Osteocyte (in vitro differentiated cells): ENCODE results near the gene C1orf216. TPM values are rescaled to one million over a fixed set of nuclear protein-coding genes. Genes with fewer than 3 reads are reported as not detected.

Experiments
- DNase-seq: peaks from one replicate; pipeline ENCODE4 v3.0.0; 2021; ENCODE audit warnings: mixed read lengths; ENCODE audit not compliant: unreplicated experiment; ENCODE audit errors: extremely low spot score
- H3K27ac Mint-ChIP-seq: one replicate; pipeline ENCODE4 v1.8.0; 2021; ENCODE audit warnings: mild to moderate bottlenecking, mixed read lengths; ENCODE audit not compliant: unreplicated experiment
- H3K27me3 Mint-ChIP-seq: one replicate; pipeline ENCODE4 v1.8.0; 2021; ENCODE audit warnings: mixed read lengths; ENCODE audit not compliant: unreplicated experiment
- H3K36me3 Mint-ChIP-seq: one replicate; pipeline ENCODE4 v1.8.0; 2021; ENCODE audit warnings: mixed read lengths; ENCODE audit not compliant: unreplicated experiment
- H3K4me1 Mint-ChIP-seq: one replicate; pipeline ENCODE4 v1.8.0; 2021; ENCODE audit warnings: mixed read lengths; ENCODE audit not compliant: unreplicated experiment
- H3K4me3 Mint-ChIP-seq: one replicate; pipeline ENCODE4 v1.8.0; 2021; ENCODE audit warnings: mild to moderate bottlenecking, moderate library complexity, mixed read lengths; ENCODE audit not compliant: unreplicated experiment
- H3K9me3 Mint-ChIP-seq: one replicate; pipeline ENCODE4 v1.8.0; 2021; ENCODE audit warnings: mixed read lengths; ENCODE audit not compliant: unreplicated experiment
- CTCF ChIP-seq: fragments of 200-600 bp; sonication (generic); IDR thresholded peaks from 2 replicates; pipeline ENCODE4 v1.5.0; 2021; ENCODE audit warnings: antibody characterized with exemption, mild to moderate bottlenecking, moderate library complexity
- total RNA-seq: library from RNA; stranded (reverse); gene quantifications from 2 replicates; pipeline ENCODE4 v1.2.1, GENCODE V29; 2021

Gene C1orf216
- total RNA-seq, 1 donor from 2014 or later, result 18.8 TPM

GRCh38 chr1:35708952-35709351 is 9.7 kb downstream of the C1orf216 start:
- Mint-ChIP-seq H3K4me1 (peaks cover 11% of the 10 kb centered on the region), H3K36me3 (peaks cover 3% of the 10 kb centered on the region), H3K27ac (no peak overlapping the region), H3K4me3 (peak overlapping the region; percentile 73), H3K9me3 (no peaks in the 10 kb centered on the region), H3K27me3 (peaks cover 20% of the 10 kb centered on the region)
- DNase-seq, result no peak
- TF ChIP-seq CTCF, result no peak

GRCh38 chr1:35708441-35708921 is 10.2 kb downstream of the C1orf216 start:
- H3K27me3 Mint-ChIP-seq, result peaks cover 20% of the 10 kb centered on the region
- no peak for DNase-seq
- H3K4me1 Mint-ChIP-seq, result peaks cover 11% of the 10 kb centered on the region
- no peaks in the 10 kb centered on the region for H3K36me3 Mint-ChIP-seq
- no peak overlapping the region for H3K27ac Mint-ChIP-seq
- no peak for TF ChIP-seq CTCF
- no peaks in the 10 kb centered on the region for H3K9me3 Mint-ChIP-seq
- H3K4me3 Mint-ChIP-seq, result peak overlapping the region; percentile 73

- Mint-ChIP-seq H3K4me1 (peaks cover 11% of the 10 kb centered on the region), H3K9me3 (no peaks in the 10 kb centered on the region), H3K36me3 (no peaks in the 10 kb centered on the region), H3K27me3 (peaks cover 26% of the 10 kb centered on the region), H3K4me3 (peak overlapping the region; percentile 74), H3K27ac (no peak overlapping the region)
- no peak for TF ChIP-seq CTCF
- DNase-seq, result peak; percentile 84
Measured at GRCh38 chr1:35707601-35708440, 10.9 kb downstream of the C1orf216 start.

- peaks cover 11% of the 10 kb centered on the region for H3K4me1 Mint-ChIP-seq
- DNase-seq, result no peak
Measured at GRCh38 chr1:35706846-35707600, 11.7 kb downstream of the C1orf216 start.

More at GRCh38 chr1:35706846-35707600, 11.7 kb downstream of the C1orf216 start:
- Mint-ChIP-seq H3K36me3 (no peaks in the 10 kb centered on the region), H3K27ac (no peak overlapping the region), H3K4me3 (peak overlapping the region; percentile 74), H3K9me3 (no peaks in the 10 kb centered on the region), H3K27me3 (peaks cover 30% of the 10 kb centered on the region)
- TF ChIP-seq CTCF, result no peak
